HL-60 (cell line): Measurements from ENCODE around the gene RXFP4.
"Not testable (repeated sequence)": the region's sequence is repeated elsewhere in the genome, so short reads cannot be mapped to it uniquely, and the experiment has no call there.

Experiments
- DNase-seq, 2 experiments: peaks; one replicate each; pipeline ENCODE4 v3.0.0-alpha.2; 2010 to 2020; ENCODE audit warnings: low read depth in 1 of 2, low spot score in 1 of 2
- H3K27ac ChIP-seq: fragments of 250-450 bp; sonication (Bioruptor Pico); replicated peaks from 2 replicates; pipeline ENCODE4 v1.5.1; 2020; ENCODE audit warnings: mild to moderate bottlenecking, moderate library complexity
- H3K27me3 ChIP-seq: fragments of 250-450 bp; sonication (Bioruptor Pico); 2 replicates; pipeline ENCODE4 v1.5.1; 2021; ENCODE audit warnings: mild to moderate bottlenecking, moderate library complexity; ENCODE audit not compliant: insufficient read depth, poor library complexity, severe bottlenecking
- H3K4me3 ChIP-seq: replicated peaks from 2 replicates; pipeline ENCODE4 v1.5.1; 2011; ENCODE audit warnings: mild to moderate bottlenecking, control low read depth, low read length; ENCODE audit not compliant: insufficient read depth
- GABPA ChIP-seq: IDR thresholded peaks from 2 replicates; pipeline ENCODE4 v1.6.1; 2012; ENCODE audit warnings: low read depth
- POLR2AphosphoS5 ChIP-seq: IDR thresholded peaks from 2 replicates; pipeline ENCODE4 v1.6.1; 2012; ENCODE audit warnings: low read depth
- SPI1 ChIP-seq: IDR thresholded peaks from 2 replicates; pipeline ENCODE4 v1.6.1; 2012; ENCODE audit warnings: low read depth, mild to moderate bottlenecking, borderline replicate concordance
- long read RNA-seq: library from polyadenylated mRNA; unstranded; transcript quantifications from one replicate; pipeline ENCODE4 v2.0.0, GENCODE V29; 2020
- TF ChIP-seq, protein P1 (sequence below): IDR thresholded peaks from one replicate; pipeline ENCODE4 v1.5.1; 2011; ENCODE audit warnings: low read length, control low read depth, inconsistent platforms; ENCODE audit not compliant: insufficient read depth
- TF ChIP-seq, protein P2 (sequence below): IDR thresholded peaks from 2 replicates; pipeline ENCODE4 v1.6.1; 2012; ENCODE audit warnings: low read depth; ENCODE audit not compliant: insufficient replicate concordance

RXFP4 gene, protein sequence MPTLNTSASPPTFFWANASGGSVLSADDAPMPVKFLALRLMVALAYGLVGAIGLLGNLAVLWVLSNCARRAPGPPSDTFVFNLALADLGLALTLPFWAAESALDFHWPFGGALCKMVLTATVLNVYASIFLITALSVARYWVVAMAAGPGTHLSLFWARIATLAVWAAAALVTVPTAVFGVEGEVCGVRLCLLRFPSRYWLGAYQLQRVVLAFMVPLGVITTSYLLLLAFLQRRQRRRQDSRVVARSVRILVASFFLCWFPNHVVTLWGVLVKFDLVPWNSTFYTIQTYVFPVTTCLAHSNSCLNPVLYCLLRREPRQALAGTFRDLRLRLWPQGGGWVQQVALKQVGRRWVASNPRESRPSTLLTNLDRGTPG
- long read RNA-seq: 0 reads

DNA sequence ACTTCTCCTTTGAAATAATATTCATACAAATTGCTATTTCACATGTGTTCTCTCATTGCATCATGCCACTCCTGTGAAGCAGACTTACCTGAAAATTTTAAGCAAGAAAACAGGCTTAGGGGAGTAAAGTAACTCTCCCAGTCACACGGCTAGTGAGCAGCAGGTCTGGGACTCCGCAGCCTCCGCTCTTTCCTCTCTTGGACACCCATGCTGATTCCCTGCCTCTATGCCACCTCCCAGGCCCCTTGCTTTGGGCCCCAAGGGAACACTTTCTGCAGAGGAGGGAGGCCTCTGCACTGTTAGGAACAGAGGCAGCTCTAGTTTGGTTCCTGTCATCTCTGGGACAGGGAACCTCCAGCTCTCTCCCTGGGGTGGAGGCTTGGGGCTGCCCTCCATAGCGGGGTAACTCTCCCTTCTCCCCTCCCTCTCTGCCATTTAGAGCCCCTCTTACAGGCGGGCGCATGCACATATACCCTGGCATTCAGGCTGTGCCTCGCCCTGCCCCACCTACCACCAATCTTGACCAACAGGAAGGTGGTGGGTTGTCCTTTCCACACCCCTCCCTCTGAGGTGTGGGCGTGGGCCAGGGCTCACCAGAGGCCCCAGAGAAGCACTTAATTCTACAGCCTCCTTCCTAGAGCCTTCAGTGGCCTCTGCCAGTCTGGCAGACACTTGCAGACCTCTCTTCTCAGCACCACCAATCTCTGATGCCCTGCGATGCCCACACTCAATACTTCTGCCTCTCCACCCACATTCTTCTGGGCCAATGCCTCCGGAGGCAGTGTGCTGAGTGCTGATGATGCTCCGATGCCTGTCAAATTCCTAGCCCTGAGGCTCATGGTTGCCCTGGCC is at the start of gene RXFP4:
Gene RXFP4 (plus strand): TSS at position 646 of the 852 bp plus-strand sequence. CDS start 72 bp downstream, at position 718.
- H3K27ac ChIP-seq: peak within 1 kb of the TSS; percentile 68
- TF ChIP-seq, protein P1, sequence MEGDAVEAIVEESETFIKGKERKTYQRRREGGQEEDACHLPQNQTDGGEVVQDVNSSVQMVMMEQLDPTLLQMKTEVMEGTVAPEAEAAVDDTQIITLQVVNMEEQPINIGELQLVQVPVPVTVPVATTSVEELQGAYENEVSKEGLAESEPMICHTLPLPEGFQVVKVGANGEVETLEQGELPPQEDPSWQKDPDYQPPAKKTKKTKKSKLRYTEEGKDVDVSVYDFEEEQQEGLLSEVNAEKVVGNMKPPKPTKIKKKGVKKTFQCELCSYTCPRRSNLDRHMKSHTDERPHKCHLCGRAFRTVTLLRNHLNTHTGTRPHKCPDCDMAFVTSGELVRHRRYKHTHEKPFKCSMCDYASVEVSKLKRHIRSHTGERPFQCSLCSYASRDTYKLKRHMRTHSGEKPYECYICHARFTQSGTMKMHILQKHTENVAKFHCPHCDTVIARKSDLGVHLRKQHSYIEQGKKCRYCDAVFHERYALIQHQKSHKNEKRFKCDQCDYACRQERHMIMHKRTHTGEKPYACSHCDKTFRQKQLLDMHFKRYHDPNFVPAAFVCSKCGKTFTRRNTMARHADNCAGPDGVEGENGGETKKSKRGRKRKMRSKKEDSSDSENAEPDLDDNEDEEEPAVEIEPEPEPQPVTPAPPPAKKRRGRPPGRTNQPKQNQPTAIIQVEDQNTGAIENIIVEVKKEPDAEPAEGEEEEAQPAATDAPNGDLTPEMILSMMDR: no peak
- TF ChIP-seq GABPA (no peak), POLR2AphosphoS5 (no peak; the same call in 1 of the 2 replicates), SPI1 (no peak)
- TF ChIP-seq, protein P2, sequence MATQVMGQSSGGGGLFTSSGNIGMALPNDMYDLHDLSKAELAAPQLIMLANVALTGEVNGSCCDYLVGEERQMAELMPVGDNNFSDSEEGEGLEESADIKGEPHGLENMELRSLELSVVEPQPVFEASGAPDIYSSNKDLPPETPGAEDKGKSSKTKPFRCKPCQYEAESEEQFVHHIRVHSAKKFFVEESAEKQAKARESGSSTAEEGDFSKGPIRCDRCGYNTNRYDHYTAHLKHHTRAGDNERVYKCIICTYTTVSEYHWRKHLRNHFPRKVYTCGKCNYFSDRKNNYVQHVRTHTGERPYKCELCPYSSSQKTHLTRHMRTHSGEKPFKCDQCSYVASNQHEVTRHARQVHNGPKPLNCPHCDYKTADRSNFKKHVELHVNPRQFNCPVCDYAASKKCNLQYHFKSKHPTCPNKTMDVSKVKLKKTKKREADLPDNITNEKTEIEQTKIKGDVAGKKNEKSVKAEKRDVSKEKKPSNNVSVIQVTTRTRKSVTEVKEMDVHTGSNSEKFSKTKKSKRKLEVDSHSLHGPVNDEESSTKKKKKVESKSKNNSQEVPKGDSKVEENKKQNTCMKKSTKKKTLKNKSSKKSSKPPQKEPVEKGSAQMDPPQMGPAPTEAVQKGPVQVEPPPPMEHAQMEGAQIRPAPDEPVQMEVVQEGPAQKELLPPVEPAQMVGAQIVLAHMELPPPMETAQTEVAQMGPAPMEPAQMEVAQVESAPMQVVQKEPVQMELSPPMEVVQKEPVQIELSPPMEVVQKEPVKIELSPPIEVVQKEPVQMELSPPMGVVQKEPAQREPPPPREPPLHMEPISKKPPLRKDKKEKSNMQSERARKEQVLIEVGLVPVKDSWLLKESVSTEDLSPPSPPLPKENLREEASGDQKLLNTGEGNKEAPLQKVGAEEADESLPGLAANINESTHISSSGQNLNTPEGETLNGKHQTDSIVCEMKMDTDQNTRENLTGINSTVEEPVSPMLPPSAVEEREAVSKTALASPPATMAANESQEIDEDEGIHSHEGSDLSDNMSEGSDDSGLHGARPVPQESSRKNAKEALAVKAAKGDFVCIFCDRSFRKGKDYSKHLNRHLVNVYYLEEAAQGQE: no peak
- DNase-seq: peak in 1 of 2 experiments; percentile 42

DNA sequence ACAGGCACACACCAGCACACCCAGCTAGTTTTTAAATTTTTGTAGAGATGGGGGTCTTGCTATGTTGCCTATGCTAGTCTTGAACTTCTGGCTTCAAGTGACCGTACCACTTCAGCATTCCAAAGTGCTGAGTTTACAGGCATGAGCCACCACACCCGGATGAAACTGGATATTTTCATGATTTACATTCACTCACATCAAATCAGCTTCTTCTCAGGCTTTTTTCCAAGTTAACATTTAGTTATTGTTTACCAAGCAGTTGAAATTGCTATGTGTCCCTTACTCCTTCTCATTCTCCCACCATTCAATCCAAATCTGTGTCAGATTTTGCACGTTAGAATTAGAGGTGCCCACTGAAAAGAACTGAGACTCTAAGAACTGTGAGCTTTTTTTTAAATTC is 48.6 kb upstream of the RXFP4 start:
- Histone ChIP-seq H3K27me3 (no peaks in the 10 kb centered on the region), H3K4me3 (no peak overlapping the region), H3K27ac (no peak overlapping the region)
- no peak for DNase-seq
- TF ChIP-seq POLR2AphosphoS5 (no peak), SPI1 (no peak)
- TF ChIP-seq, protein P2: no peak
- TF ChIP-seq, protein P1: no peak

More for the DNA sequence above, at the start of gene RXFP4:
- H3K27me3 ChIP-seq: no peaks in the 10 kb centered on the region
- no peak within 1 kb of the TSS for H3K4me3 ChIP-seq

DNA sequence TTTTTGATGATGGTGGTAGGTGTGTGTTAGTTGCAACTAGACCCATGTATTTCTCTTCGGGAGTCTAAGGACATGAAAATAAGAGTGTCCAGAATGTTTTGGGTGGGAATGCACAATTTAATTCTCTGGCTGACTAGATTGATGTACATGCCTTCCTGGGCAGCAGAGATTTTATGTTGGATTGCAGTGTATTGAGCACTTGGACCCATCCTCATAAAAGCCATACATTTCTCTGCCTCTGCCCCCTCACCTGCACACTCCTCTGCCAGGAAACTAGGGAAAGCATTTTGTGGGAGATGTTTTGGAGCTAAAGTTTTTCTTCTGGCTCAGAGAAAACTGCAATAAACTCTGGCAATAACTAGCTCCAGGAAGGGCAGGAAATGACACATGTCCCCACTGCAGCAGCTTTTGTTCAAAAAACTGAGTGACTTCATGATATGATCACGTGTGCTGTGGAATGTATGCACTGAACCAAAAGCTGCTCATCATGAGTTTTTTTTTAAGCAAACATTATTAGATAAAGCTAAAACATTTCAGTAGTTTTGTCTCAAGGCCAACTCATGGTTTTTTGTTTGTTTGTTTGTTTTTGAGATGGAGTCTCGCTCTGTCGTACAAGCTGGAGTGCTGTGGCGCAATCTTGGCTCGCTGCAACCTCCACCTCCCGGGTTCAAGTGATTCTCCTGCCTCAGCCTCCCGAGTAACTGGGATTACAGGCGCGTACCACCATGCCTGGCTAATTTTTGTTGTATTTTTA is 47.9 kb upstream of the RXFP4 start:
- no peak for DNase-seq
- TF ChIP-seq, protein P1: no peak
- no peak for TF ChIP-seq GABPA
- no peak for TF ChIP-seq SPI1
- TF ChIP-seq, protein P2: no peak
- no peak for TF ChIP-seq POLR2AphosphoS5
- no peaks in the 10 kb centered on the region for H3K27me3 ChIP-seq
- H3K27ac ChIP-seq: no peak overlapping the region
- H3K4me3 ChIP-seq: no peak overlapping the region

DNA sequence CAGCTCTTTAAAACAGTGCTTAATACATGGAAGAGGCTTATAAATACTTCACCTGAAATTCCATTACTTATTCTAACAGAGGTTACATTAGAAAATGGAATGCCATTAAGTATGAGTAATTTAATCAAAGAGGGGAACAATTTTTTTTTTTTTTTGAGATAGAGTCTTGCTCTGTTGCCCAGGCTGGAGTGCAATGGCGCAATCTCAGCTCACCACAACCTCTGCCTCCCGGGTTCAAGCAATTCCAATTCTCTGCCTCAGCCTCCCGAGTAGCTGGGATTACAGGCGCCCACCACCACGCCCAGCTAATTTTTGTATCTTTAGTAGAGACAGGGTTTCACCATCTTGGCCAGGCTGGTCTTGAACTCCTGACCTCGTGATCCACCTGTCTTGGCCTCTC is 45.8 kb upstream of the RXFP4 start:
- DNase-seq, H3K27ac ChIP-seq, H3K4me3 ChIP-seq, H3K27me3 ChIP-seq: not testable (repeated sequence)

DNA sequence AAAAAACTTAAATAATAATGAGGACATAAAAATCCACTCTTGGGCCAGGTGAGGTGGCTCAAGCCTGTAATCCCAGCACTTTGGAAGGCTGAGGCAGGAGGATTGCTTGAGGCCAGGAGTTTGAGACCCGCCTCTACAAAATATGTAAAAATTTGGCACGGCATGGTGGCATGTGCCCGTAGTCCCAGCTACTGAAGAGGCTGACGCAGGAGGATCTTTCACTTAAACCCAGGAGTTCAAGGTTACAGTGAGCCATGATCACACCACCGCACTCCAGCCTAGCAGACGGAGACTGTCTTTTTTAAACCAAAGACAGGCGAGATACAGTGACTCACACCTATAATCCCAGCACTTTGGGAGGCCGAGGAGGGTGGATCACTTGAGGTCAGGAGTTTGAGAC is 45.0 kb upstream of the RXFP4 start:
- not testable (repeated sequence) for H3K27me3 ChIP-seq, DNase-seq, H3K4me3 ChIP-seq, H3K27ac ChIP-seq
